GM12878 (cell line): ENCODE data around the gene PGLYRP4.

Experiments used
- CHD4 ChIP-seq: fragments of 200-600 bp; sonication (generic); IDR thresholded peaks from 2 replicates; pipeline ENCODE4 v1.6.1; 2016; ENCODE audit warnings: mild to moderate bottlenecking
- MTA2 ChIP-seq: fragments of 450-650 bp; IDR thresholded peaks from 2 replicates; pipeline ENCODE4 v1.6.1; 2016; ENCODE audit warnings: low read depth, mild to moderate bottlenecking, moderate library complexity
- NFYA ChIP-seq: IDR thresholded peaks from 2 replicates; pipeline ENCODE4 v1.6.1; 2011; ENCODE audit warnings: low read depth, mild to moderate bottlenecking, low read length, improper control_type of control experiment, borderline replicate concordance
- POLR2A ChIP-seq: IDR thresholded peaks from 2 replicates; pipeline ENCODE4 v1.6.1; 2011; ENCODE audit warnings: low read depth, mild to moderate bottlenecking, low read length
- RFX5 ChIP-seq: IDR thresholded peaks from 2 replicates; pipeline ENCODE4 v1.6.1; 2011; ENCODE audit warnings: low read depth, low read length, improper control_type of control experiment
- TAF1 ChIP-seq: IDR thresholded peaks from 2 replicates; pipeline ENCODE4 v1.6.1; 2011; ENCODE audit warnings: mild to moderate bottlenecking, low read depth, low read length, borderline replicate concordance
- TF ChIP-seq, protein P1 (sequence below): IDR thresholded peaks from 2 replicates; pipeline ENCODE4 v1.6.1; 2012; ENCODE audit warnings: mild to moderate bottlenecking, low read depth, low read length
- TF ChIP-seq, protein P2 (sequence below), 3 experiments: IDR thresholded peaks in 2 of 3; conservative IDR thresholded peaks in 1 of 3; 2 replicates each; pipeline ENCODE4 v1.5.1; 2011; ENCODE audit warnings: low read depth in 3 of 3, low read length in 3 of 3, mild to moderate bottlenecking in 3 of 3, control low read depth in 2 of 3, moderate library complexity in 2 of 3, inconsistent platforms in 1 of 3, mixed read lengths in 1 of 3; ENCODE audit not compliant: control insufficient read depth in 2 of 3, insufficient read depth in 1 of 3; ENCODE audit errors: extremely low read depth in 1 of 3
- TF ChIP-seq, protein P3 (sequence below): fragments of 450-650 bp; formaldehyde crosslinking; IDR thresholded peaks from 2 replicates; pipeline ENCODE4 v1.5.0; 2022; ENCODE audit warnings: mild to moderate bottlenecking, missing genetic modification characterization

GRCh38 chr1:153360592-153361479 is 12.2 kb upstream of the PGLYRP4 start:
- no peak for TF ChIP-seq MTA2
- no peak for TF ChIP-seq POLR2A
- TF ChIP-seq, protein P1, sequence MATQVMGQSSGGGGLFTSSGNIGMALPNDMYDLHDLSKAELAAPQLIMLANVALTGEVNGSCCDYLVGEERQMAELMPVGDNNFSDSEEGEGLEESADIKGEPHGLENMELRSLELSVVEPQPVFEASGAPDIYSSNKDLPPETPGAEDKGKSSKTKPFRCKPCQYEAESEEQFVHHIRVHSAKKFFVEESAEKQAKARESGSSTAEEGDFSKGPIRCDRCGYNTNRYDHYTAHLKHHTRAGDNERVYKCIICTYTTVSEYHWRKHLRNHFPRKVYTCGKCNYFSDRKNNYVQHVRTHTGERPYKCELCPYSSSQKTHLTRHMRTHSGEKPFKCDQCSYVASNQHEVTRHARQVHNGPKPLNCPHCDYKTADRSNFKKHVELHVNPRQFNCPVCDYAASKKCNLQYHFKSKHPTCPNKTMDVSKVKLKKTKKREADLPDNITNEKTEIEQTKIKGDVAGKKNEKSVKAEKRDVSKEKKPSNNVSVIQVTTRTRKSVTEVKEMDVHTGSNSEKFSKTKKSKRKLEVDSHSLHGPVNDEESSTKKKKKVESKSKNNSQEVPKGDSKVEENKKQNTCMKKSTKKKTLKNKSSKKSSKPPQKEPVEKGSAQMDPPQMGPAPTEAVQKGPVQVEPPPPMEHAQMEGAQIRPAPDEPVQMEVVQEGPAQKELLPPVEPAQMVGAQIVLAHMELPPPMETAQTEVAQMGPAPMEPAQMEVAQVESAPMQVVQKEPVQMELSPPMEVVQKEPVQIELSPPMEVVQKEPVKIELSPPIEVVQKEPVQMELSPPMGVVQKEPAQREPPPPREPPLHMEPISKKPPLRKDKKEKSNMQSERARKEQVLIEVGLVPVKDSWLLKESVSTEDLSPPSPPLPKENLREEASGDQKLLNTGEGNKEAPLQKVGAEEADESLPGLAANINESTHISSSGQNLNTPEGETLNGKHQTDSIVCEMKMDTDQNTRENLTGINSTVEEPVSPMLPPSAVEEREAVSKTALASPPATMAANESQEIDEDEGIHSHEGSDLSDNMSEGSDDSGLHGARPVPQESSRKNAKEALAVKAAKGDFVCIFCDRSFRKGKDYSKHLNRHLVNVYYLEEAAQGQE: no peak
- TF ChIP-seq, protein P2, sequence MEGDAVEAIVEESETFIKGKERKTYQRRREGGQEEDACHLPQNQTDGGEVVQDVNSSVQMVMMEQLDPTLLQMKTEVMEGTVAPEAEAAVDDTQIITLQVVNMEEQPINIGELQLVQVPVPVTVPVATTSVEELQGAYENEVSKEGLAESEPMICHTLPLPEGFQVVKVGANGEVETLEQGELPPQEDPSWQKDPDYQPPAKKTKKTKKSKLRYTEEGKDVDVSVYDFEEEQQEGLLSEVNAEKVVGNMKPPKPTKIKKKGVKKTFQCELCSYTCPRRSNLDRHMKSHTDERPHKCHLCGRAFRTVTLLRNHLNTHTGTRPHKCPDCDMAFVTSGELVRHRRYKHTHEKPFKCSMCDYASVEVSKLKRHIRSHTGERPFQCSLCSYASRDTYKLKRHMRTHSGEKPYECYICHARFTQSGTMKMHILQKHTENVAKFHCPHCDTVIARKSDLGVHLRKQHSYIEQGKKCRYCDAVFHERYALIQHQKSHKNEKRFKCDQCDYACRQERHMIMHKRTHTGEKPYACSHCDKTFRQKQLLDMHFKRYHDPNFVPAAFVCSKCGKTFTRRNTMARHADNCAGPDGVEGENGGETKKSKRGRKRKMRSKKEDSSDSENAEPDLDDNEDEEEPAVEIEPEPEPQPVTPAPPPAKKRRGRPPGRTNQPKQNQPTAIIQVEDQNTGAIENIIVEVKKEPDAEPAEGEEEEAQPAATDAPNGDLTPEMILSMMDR (IDR thresholded peaks at IDR 0.05 in 2 of 3, conservative IDR thresholded peaks at IDR 0.05 in 1 of 3; ENCODE audit: control insufficient read depth in 2 of 3, extremely low read depth in 1 of 3, insufficient read depth in 1 of 3, low read depth in 3 of 3, low read length in 3 of 3): no peak
- TF ChIP-seq CHD4: no peak
- TF ChIP-seq TAF1: no peak
- TF ChIP-seq, protein P3, sequence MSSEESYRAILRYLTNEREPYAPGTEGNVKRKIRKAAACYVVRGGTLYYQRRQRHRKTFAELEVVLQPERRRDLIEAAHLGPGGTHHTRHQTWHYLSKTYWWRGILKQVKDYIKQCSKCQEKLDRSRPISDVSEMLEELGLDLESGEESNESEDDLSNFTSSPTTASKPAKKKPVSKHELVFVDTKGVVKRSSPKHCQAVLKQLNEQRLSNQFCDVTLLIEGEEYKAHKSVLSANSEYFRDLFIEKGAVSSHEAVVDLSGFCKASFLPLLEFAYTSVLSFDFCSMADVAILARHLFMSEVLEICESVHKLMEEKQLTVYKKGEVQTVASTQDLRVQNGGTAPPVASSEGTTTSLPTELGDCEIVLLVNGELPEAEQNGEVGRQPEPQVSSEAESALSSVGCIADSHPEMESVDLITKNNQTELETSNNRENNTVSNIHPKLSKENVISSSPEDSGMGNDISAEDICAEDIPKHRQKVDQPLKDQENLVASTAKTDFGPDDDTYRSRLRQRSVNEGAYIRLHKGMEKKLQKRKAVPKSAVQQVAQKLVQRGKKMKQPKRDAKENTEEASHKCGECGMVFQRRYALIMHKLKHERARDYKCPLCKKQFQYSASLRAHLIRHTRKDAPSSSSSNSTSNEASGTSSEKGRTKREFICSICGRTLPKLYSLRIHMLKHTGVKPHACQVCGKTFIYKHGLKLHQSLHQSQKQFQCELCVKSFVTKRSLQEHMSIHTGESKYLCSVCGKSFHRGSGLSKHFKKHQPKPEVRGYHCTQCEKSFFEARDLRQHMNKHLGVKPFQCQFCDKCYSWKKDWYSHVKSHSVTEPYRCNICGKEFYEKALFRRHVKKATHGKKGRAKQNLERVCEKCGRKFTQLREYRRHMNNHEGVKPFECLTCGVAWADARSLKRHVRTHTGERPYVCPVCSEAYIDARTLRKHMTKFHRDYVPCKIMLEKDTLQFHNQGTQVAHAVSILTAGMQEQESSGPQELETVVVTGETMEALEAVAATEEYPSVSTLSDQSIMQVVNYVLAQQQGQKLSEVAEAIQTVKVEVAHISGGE (CRISPR knock-in tag): no peak
- no peak for TF ChIP-seq RFX5
- no peak for TF ChIP-seq NFYA
